SK-N-SH treated with all-trans-retinoic acid at 6 μM for 48 hours (cell line): Measurements from ENCODE around the gene TSC22D4.

ENCODE experiments used
- ARNTL ChIP-seq: fragments of 450-650 bp; formaldehyde crosslinking; IDR thresholded peaks from 2 replicates; pipeline ENCODE4 v1.5.0; 2020; ENCODE audit warnings: low read depth, mild to moderate bottlenecking, moderate library complexity, borderline replicate concordance
- CSDC2 ChIP-seq: fragments of 250-450 bp; sonication (Bioruptor Pico); IDR thresholded peaks from 2 replicates; pipeline ENCODE4 v1.5.0; 2020; ENCODE audit warnings: mild to moderate bottlenecking, moderate library complexity
- OSR1 ChIP-seq: fragments of 250-450 bp; sonication (Bioruptor Pico); IDR thresholded peaks from 2 replicates; pipeline ENCODE4 v1.8.0; 2022; ENCODE audit warnings: moderate library complexity, mild to moderate bottlenecking, inconsistent platforms
- PPARA ChIP-seq: fragments of 250-450 bp; sonication (Bioruptor Pico); IDR thresholded peaks from 2 replicates; pipeline ENCODE4 v1.5.0; 2020; ENCODE audit warnings: mild to moderate bottlenecking, borderline replicate concordance
- SNAI2 ChIP-seq: fragments of 250-450 bp; sonication (Bioruptor Pico); IDR thresholded peaks from 2 replicates; pipeline ENCODE4 v1.5.0; 2020; ENCODE audit warnings: mild to moderate bottlenecking, moderate library complexity
- TOX ChIP-seq: fragments of 250-450 bp; sonication (Bioruptor Pico); IDR thresholded peaks from 2 replicates; pipeline ENCODE4 v1.8.0; 2021; ENCODE audit warnings: mild to moderate bottlenecking, moderate library complexity, borderline replicate concordance
- TF ChIP-seq, protein P1 (sequence below): fragments of 250-450 bp; sonication (Bioruptor Pico); IDR thresholded peaks from 2 replicates; pipeline ENCODE4 v1.8.0; 2020; ENCODE audit warnings: mild to moderate bottlenecking, moderate library complexity, borderline replicate concordance

DNA sequence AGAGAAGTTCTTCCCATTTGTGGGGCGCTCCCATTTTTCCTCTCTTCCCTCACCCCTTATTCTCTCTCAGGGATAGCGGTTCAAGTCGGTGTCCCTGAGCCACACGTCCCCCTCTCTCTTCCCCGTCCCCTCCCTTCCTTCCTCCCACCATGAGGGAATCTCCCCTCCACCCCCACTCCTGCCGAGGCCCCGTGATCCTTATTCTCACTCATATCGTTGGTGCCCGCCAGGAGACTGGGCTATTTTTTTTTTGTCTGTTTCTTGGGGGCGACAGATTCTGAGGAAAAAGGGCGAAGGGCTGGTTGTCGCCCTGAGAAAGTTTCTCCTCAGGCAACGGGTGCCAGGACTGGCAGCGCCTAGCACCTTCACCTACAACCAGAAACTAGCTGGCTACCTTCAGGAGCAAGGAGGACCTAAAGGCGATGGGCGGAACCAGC lies 51.2 kb downstream of the TSC22D4 start:
- TF ChIP-seq OSR1 (CRISPR knock-in tag) (no peak), SNAI2 (no peak), ARNTL (CRISPR knock-in tag) (no peak), CSDC2 (no peak), TOX (CRISPR knock-in tag) (no peak), PPARA (CRISPR knock-in tag) (no peak)
- TF ChIP-seq, protein P1, sequence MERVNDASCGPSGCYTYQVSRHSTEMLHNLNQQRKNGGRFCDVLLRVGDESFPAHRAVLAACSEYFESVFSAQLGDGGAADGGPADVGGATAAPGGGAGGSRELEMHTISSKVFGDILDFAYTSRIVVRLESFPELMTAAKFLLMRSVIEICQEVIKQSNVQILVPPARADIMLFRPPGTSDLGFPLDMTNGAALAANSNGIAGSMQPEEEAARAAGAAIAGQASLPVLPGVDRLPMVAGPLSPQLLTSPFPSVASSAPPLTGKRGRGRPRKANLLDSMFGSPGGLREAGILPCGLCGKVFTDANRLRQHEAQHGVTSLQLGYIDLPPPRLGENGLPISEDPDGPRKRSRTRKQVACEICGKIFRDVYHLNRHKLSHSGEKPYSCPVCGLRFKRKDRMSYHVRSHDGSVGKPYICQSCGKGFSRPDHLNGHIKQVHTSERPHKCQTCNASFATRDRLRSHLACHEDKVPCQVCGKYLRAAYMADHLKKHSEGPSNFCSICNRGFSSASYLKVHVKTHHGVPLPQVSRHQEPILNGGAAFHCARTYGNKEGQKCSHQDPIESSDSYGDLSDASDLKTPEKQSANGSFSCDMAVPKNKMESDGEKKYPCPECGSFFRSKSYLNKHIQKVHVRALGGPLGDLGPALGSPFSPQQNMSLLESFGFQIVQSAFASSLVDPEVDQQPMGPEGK (CRISPR knock-in tag) = no peak
